ENCODE data around the gene BHLHE23.

- no peak for TF ChIP-seq POLR2A (IDR thresholded peaks at IDR 0.05)
- TF ChIP-seq CTCF (IDR thresholded peaks at IDR 0.05), result no peak
These were observed 48.0 kb upstream of the BHLHE23 start for GRCh38 chr20:63054681-63055240.

Measured in heart left ventricle (tissue), 13 donors.